HG03280 (cell line): ENCODE results near the gene PIGR.
"Not testable (repeated sequence)": the region's sequence is repeated elsewhere in the genome, so short reads cannot be mapped to it uniquely, and the experiment has no call there.

Experiments used
- ATAC-seq: cut with Tn5 transposase; IDR thresholded peaks from one replicate; pipeline ENCODE4 v1.9.1; 2021; ENCODE audit warnings: mild to moderate bottlenecking, moderate library complexity; ENCODE audit not compliant: unreplicated experiment

The PIGR gene

DNA sequence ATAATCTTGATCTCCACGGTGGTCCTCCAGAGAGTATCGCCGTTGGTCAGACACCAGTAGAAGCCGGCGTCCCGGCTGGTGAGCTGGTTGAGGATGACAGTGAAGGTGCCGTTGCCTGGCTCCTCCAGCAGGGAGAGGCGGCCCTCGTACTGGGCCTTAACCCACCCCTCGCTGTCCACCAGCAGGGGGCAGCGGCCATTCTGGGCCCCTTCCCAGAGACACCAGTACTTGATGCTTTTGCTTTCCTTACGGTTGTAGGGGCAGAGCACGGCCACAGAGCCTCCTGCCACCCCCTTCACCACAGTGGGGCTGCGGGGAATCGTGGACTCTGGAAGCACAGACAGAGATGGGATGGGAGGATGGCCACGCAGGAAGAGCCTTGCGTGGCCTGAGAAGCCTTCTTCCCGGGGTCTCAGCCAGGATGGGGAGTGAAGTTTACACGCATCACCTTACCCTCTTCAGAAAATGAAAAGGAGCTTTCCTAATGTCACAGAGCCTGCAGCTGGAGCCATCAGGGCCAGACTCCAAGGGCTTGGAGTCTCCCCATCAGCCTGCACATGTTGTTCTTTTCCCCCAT, 10.7 kb downstream of the PIGR start:
- no peak for ATAC-seq

GRCh38 chr1:206933333-206933945, 12.8 kb downstream of the PIGR start:
- no peak for ATAC-seq

DNA sequence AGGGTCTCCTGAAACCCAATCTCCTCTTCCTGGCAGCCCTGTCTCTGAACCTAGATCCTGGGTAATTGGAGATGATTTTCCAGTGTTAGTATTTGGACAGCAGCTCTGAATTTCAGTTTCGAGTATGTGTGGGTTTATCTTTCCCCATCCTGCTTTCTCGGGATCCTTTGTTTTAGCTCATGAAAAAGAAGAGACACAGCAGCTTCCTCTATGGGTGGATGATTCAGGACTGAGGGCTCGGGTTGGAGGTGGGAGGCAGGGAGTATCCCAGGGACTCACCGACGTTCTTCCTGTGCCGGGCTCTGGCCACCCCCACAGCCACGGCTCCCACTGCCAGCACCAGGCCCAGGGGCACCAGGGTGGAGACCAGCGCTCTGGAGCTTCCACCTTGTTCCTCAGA, 14.1 kb downstream of the PIGR start:
- ATAC-seq: no peak

- ATAC-seq: no peak
These were observed 14.6 kb downstream of the PIGR start for GRCh38 chr1:206931709-206932108.

DNA sequence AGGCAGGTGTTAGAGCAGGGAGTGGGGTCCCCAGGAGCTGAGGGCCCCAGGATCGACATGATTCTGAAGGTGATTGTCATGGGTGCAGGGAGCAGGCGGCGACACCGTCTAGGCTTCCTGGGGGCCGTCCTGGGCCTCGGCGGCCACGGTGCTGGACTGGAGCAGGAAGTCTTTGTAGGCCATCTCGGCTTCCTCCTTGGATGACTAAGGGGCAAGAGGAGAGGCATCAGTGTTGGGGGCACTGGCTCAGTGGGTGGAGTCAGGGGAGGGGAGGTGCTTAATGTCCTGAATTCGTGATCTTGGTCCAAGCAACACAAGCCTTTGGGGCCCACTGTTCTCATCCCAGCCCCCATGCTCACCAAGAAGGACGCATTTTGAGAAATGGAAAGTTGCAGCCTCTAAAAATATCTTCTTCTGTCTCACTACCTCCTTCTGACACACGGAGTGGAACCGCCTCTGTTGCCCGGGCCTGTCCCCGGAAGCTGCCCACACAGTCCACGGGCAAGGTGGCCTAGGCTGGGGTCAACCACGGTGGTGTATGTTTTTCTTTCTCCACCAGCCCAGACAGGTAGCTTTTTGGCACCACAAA, 16.0 kb downstream of the PIGR start:
- ATAC-seq: peak; percentile 52

DNA sequence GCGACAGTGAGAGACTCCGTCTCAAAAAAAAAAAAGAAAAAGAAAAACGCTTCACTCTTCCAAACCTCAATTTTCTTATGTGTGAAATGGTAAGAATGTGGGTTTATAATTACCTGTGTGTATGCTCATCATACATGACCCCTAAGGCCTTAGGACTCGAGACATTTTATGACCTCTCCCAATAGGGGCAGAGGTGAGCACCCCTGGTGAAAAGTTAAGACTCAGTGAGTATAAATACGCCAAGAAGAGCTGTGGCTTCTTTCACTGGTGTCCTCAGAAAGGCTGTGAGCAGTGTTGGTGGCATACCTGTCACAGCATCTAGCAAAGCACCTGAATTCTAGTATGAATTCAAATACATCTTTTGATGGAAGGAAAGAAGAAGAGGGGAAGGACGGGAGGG, 16.7 kb downstream of the PIGR start:
- no peak for ATAC-seq

- no peak for ATAC-seq
These were observed 20.0 kb downstream of the PIGR start for GRCh38 chr1:206926286-206926685.

- peak; percentile 59 for ATAC-seq
These were observed 21.0 kb downstream of the PIGR start for GRCh38 chr1:206925106-206925736.

DNA sequence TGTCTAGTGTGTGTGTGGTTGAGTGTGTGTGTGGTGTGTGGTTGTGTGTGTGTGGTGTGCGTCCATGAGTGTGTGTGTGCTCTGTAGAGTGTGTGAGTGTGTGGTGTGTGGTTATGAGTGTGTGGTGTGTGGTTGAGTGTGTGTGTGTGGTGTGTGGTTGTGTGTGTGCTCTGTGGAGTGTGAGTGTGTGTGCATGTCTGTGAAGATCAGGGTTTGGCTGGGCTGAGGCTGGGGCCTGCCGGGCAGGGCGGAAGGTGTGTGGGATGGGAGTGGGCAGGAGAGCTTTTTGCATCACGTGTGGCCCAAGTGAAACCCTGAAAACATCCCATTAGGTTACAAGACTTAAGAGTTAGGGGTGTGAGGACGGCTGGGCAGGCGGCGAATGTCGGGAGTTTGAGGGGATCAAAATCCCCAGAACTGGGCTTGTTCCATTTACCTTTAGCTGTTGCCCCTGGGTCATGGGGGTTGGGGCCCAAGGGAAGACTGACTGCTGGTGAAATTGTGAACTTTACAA, 21.6 kb downstream of the PIGR start:
- ATAC-seq: peak; percentile 15

- not testable (repeated sequence) for ATAC-seq
These were observed 22.2 kb downstream of the PIGR start for GRCh38 chr1:206923961-206924557.

- peak; percentile 46 for ATAC-seq
These were observed 23.0 kb downstream of the PIGR start for GRCh38 chr1:206923009-206923960.

GRCh38 chr1:206922524-206922923, 23.7 kb downstream of the PIGR start:
- ATAC-seq: no peak

GRCh38 chr1:206921772-206922265, 24.4 kb downstream of the PIGR start, which contains the start of gene FCMR:
Gene FCMR, minus strand, starts transcription at chr1:206921941. Its CDS starts 87 bp downstream, at chr1:206921854.
- no peak for ATAC-seq

GRCh38 chr1:206918076-206918475, 28.2 kb downstream of the PIGR start:
- no peak for ATAC-seq

GRCh38 chr1:206916000-206916709, 30.1 kb downstream of the PIGR start:
- ATAC-seq: no peak

- no peak for ATAC-seq
These were observed 31.1 kb downstream of the PIGR start for GRCh38 chr1:206915030-206915735.

- ATAC-seq: no peak
These were observed 32.3 kb downstream of the PIGR start for GRCh38 chr1:206913766-206914537.
